ENCODE measurements around the gene HSH2D.

The HSH2D gene

DNA sequence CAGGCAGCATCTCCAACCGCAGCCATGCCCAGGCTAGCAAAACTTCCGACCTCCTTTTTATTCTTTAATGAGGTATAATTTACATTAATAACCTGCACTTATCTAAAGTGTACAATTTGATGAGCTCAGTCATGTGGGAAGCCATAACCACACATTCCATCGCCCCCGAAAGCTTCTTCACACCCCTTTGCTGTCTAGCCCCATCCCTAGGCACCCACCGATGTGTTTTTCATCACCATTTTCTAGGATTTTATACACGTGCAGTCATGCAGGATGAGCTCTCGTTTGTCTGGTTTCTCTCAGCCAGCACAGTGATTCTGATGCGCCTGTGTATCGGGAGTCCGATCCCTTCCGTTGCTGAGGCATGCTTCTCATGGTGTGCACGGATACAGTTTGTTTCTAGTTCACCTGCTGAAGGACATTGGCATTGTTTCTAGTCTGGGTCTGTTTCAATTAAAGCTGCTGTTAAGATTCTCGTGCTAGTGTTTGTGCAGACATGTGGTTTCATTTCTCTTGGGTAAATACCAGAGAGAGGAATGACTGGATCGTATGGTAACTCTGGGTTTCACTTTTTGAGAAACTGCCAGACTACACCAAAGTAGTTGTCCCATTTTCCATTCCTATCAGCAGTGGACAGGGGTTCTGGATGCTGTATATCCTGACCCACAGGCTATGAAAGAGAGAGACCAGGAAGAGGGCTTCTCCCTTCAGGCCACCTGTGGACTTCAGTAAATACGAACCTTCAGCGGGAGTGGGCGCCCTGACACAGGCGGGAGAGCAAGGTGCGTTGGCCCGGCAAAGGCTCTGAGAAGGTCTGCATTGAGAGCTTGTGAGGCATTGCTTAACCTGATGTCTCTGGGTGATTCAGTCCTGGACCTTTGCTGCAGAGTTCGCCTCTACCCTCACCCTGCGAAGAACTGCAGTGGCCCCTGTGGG is 59.1 kb downstream of the HSH2D start:
- peak overlapping the region; percentile 99 for H3K4me2 ChIP-seq (ENCODE audit: low read length)
- H4K20me1 ChIP-seq (ENCODE audit: insufficient read depth, low read length), result no peaks in the 10 kb centered on the region
- no peaks in the 10 kb centered on the region for H3K9me3 ChIP-seq (ENCODE audit: insufficient read depth, low read length)
- H3K36me3 ChIP-seq (replicated peaks; ENCODE audit: low read depth, low read length), result peaks cover 41% of the 10 kb centered on the region
- H3K4me1 ChIP-seq (ENCODE audit: low read length), result peaks cover 43% of the 10 kb centered on the region
- H3K4me3 ChIP-seq (ENCODE audit: low read length), result peak overlapping the region; percentile 73
- H3K79me2 ChIP-seq (ENCODE audit: low read length), result peaks cover 58% of the 10 kb centered on the region
- H2AFZ ChIP-seq (ENCODE audit: low read depth, low read length), result no peak overlapping the region
- peak overlapping the region; percentile 76 for H3K9ac ChIP-seq (ENCODE audit: low read length)
- no peaks in the 10 kb centered on the region for H3K27me3 ChIP-seq (ENCODE audit: low read depth, low read length)
- peak overlapping the region; percentile 96 for H3K27ac ChIP-seq (ENCODE audit: low read length)
- no peak for TF ChIP-seq EZH2phosphoT487 (IDR thresholded peaks at IDR 0.05; ENCODE audit: low read depth)
- TF ChIP-seq, protein P1, sequence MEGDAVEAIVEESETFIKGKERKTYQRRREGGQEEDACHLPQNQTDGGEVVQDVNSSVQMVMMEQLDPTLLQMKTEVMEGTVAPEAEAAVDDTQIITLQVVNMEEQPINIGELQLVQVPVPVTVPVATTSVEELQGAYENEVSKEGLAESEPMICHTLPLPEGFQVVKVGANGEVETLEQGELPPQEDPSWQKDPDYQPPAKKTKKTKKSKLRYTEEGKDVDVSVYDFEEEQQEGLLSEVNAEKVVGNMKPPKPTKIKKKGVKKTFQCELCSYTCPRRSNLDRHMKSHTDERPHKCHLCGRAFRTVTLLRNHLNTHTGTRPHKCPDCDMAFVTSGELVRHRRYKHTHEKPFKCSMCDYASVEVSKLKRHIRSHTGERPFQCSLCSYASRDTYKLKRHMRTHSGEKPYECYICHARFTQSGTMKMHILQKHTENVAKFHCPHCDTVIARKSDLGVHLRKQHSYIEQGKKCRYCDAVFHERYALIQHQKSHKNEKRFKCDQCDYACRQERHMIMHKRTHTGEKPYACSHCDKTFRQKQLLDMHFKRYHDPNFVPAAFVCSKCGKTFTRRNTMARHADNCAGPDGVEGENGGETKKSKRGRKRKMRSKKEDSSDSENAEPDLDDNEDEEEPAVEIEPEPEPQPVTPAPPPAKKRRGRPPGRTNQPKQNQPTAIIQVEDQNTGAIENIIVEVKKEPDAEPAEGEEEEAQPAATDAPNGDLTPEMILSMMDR (IDR thresholded peaks at IDR 0.05; ENCODE audit: low read depth, low read length), result no peak

DNA sequence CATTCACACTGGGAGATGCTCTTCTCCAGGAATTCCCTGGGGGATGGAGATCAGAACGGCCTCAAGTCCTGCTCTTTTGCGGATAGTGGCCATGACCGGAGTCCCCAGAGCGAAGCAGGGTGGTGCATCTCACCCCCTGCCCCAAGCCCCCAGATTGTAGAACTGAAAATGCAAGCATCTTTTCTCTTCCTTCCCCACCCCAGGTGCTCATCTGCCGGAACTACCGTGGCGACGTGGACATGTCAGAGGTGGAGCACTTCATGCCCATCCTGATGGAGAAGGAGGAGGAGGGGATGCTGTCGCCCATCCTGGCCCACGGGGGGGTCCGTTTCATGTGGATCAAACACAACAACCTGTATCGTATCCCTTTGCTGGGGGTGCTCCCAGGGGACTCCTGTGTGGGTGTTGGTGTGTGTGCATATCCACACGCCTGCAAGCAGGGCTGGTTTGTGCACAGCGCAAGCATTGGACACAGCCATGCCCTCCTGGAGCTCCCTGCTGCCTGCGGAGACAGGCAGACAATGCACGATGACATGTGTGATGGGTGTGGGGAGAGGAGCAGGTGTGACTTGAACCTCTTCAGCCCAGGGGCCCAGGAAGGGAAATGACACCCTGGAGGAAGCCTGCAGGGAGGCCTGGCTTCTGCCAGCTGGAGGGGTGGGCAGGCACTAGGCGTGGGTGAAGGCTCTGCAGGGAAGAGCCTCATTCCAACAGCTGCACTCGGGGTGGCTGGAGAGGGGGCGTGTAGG is 59.9 kb downstream of the HSH2D start:
- peak overlapping the region; percentile 99 for H3K4me2 ChIP-seq (ENCODE audit: low read length)
- peaks cover 43% of the 10 kb centered on the region for H3K4me1 ChIP-seq (ENCODE audit: low read length)
- no peaks in the 10 kb centered on the region for H3K9me3 ChIP-seq (ENCODE audit: insufficient read depth, low read length)
- H3K4me3 ChIP-seq (ENCODE audit: low read length), result peak overlapping the region; percentile 73
- H3K27ac ChIP-seq (ENCODE audit: low read length), result peak overlapping the region; percentile 96
- H3K79me2 ChIP-seq (ENCODE audit: low read length), result peaks cover 51% of the 10 kb centered on the region
- no peaks in the 10 kb centered on the region for H3K27me3 ChIP-seq (ENCODE audit: low read depth, low read length)
- H3K36me3 ChIP-seq (replicated peaks; ENCODE audit: low read depth, low read length), result peaks cover 48% of the 10 kb centered on the region
- H4K20me1 ChIP-seq (ENCODE audit: insufficient read depth, low read length), result no peaks in the 10 kb centered on the region
- H3K9ac ChIP-seq (ENCODE audit: low read length), result peak overlapping the region; percentile 76
- no peak overlapping the region for H2AFZ ChIP-seq (ENCODE audit: low read depth, low read length)
- no peak for TF ChIP-seq EZH2phosphoT487 (IDR thresholded peaks at IDR 0.05; ENCODE audit: low read depth)
- TF ChIP-seq, protein P1 (IDR thresholded peaks at IDR 0.05; ENCODE audit: low read depth, low read length), result no peak

DNA sequence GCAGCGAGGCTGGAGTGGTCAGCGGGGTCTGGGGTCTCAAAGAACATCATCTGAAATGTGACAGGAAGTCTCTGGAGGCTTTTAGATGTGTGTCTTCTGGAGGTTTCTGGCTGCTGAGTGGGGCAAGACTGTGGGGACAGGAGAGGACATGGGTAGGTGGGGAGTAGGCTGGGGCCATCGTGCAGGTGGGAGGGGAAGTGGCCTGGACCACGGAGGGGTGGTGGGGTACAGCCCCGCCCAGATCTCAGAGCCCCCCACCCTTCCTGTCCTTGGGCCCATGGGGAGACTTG is 60.5 kb downstream of the HSH2D start:
- peak overlapping the region; percentile 96 for H3K27ac ChIP-seq (ENCODE audit: low read length)
- no peaks in the 10 kb centered on the region for H3K27me3 ChIP-seq (ENCODE audit: low read depth, low read length)
- H3K9ac ChIP-seq (ENCODE audit: low read length), result peak overlapping the region; percentile 76; the same call in 1 of the 2 replicates
- H3K9me3 ChIP-seq (ENCODE audit: insufficient read depth, low read length), result no peaks in the 10 kb centered on the region
- peak overlapping the region; percentile 73 for H3K4me3 ChIP-seq (ENCODE audit: low read length)
- peaks cover 53% of the 10 kb centered on the region for H3K36me3 ChIP-seq (replicated peaks; ENCODE audit: low read depth, low read length)
- H2AFZ ChIP-seq (ENCODE audit: low read depth, low read length), result no peak overlapping the region
- peaks cover 39% of the 10 kb centered on the region for H3K4me1 ChIP-seq (ENCODE audit: low read length)
- peaks cover 46% of the 10 kb centered on the region for H3K79me2 ChIP-seq (ENCODE audit: low read length)
- no peak for TF ChIP-seq EZH2phosphoT487 (IDR thresholded peaks at IDR 0.05; ENCODE audit: low read depth)
- TF ChIP-seq, protein P1 (IDR thresholded peaks at IDR 0.05; ENCODE audit: low read depth, low read length), result no peak
- H3K4me2 ChIP-seq (ENCODE audit: low read length), result peak overlapping the region; percentile 99
- H4K20me1 ChIP-seq (ENCODE audit: insufficient read depth, low read length), result no peaks in the 10 kb centered on the region

Data from OCI-LY3 (cell line).